ENCODE measurements around the gene SNURF. TPM values are rescaled to one million over a fixed set of nuclear protein-coding genes. Genes with fewer than 3 reads are reported as not detected.
"Not testable (repeated sequence)": the region's sequence is repeated elsewhere in the genome, so short reads cannot be mapped to it uniquely, and the experiment has no call there.

Gene SNURF
- total RNA-seq, 1 donor from 2014 or later, result 14.0 TPM

DNA sequence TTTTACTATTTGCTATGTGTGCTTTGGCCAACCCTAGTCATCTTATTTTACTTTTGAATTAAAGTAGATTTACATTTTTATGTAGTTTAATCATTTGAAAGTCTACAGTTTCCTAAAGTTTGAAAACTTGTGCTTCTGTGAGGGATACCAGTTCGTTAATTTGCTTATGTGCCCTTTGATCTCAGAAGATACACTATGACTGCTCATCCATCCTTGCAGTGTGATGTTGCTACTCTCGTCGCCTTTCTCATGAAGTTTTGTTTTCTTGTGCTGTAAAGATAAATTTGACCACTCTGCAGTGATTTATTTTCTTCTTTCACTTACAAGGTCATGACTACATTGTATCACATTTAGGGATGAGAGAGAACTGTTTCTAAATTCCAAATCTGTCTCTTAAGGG lies 16.3 kb downstream of the SNURF start:
- Mint-ChIP-seq H3K4me1 (no peaks in the 10 kb centered on the region), H3K36me3 (ENCODE audit: low read depth) (peaks cover 31% of the 10 kb centered on the region), H3K27ac (ENCODE audit: unreplicated experiment) (no peak overlapping the region), H3K27me3 (ENCODE audit: low read depth) (no peaks in the 10 kb centered on the region), H3K9me3 (peaks cover 5% of the 10 kb centered on the region), H3K4me3 (no peak overlapping the region)
- TF ChIP-seq CTCF (conservative IDR thresholded peaks at IDR 0.05), result no peak
- DNase-seq (ENCODE audit: low read depth, low spot score), result no peak

GRCh38 chr15:24971772-24972171 lies 17.0 kb downstream of the SNURF start:
- Mint-ChIP-seq H3K9me3 (peaks cover 5% of the 10 kb centered on the region), H3K4me1 (no peaks in the 10 kb centered on the region), H3K4me3 (no peak overlapping the region), H3K27me3 (ENCODE audit: low read depth) (no peaks in the 10 kb centered on the region), H3K36me3 (ENCODE audit: low read depth) (peaks cover 37% of the 10 kb centered on the region), H3K27ac (ENCODE audit: unreplicated experiment) (no peak overlapping the region)
- no peak for TF ChIP-seq CTCF (conservative IDR thresholded peaks at IDR 0.05)
- no peak for DNase-seq (ENCODE audit: low read depth, low spot score)

- peaks cover 36% of the 10 kb centered on the region for H3K36me3 Mint-ChIP-seq (ENCODE audit: low read depth)
- H3K9me3 Mint-ChIP-seq; H3K4me1 Mint-ChIP-seq; DNase-seq (ENCODE audit: low read depth, low spot score); H3K4me3 Mint-ChIP-seq; H3K27me3 Mint-ChIP-seq (ENCODE audit: low read depth); H3K27ac Mint-ChIP-seq (ENCODE audit: unreplicated experiment): not testable (repeated sequence)
Observed at GRCh38 chr15:24972707-24973106, 17.9 kb downstream of the SNURF start.

GRCh38 chr15:24976932-24977331 lies 22.1 kb downstream of the SNURF start:
- Mint-ChIP-seq H3K27me3 (ENCODE audit: low read depth) (no peaks in the 10 kb centered on the region), H3K4me3 (no peak overlapping the region), H3K9me3 (peaks cover 7% of the 10 kb centered on the region), H3K36me3 (ENCODE audit: low read depth) (peaks cover 43% of the 10 kb centered on the region), H3K4me1 (no peaks in the 10 kb centered on the region), H3K27ac (ENCODE audit: unreplicated experiment) (no peak overlapping the region)
- no peak for TF ChIP-seq CTCF (conservative IDR thresholded peaks at IDR 0.05)
- DNase-seq (ENCODE audit: low read depth, low spot score), result no peak

DNA sequence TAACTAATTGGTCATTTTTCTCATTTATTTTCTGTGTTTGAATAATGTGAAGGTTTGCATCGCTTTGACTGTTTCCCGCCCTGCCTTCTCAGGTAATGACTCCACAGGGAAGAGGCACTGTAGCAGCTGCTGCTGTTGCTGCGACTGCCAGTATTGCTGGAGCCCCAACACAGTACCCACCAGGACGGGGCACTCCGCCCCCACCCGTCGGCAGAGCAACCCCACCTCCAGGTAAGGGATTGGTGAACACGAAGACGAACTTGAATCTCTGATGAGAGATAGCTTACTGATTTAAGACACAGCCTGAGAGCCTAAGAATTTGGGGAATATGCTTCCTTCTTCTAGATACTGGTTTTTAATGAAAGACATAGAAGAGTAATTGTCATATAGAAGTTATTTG lies 22.9 kb downstream of the SNURF start:
- no peaks in the 10 kb centered on the region for H3K27me3 Mint-ChIP-seq (ENCODE audit: low read depth)
- TF ChIP-seq CTCF (conservative IDR thresholded peaks at IDR 0.05), result no peak
- H3K9me3 Mint-ChIP-seq, result peaks cover 7% of the 10 kb centered on the region
- no peak for DNase-seq (ENCODE audit: low read depth, low spot score)
- peaks cover 48% of the 10 kb centered on the region for H3K36me3 Mint-ChIP-seq (ENCODE audit: low read depth)
- no peaks in the 10 kb centered on the region for H3K4me1 Mint-ChIP-seq
- H3K27ac Mint-ChIP-seq (ENCODE audit: unreplicated experiment), result no peak overlapping the region
- H3K4me3 Mint-ChIP-seq, result no peak overlapping the region

DNA sequence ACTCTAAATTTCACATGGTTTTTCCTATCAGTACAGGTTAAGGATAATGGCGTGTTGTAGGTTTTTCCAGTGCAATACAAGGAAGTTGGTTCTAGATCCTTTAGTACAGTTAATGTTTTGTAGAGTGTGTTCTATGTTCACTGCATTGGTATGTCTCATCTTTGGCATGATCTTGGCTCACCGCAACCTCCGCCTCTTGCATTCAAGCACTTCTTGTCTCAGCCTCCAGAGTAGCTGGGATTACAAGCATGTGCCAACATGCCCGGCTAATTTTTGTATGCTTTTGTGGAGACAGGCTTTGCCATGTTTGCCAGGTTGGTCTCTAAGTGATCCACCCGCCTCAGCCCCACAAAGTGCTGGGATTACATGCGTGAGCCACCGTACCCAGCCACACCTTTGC lies 30.4 kb downstream of the SNURF start:
- Mint-ChIP-seq H3K36me3 (ENCODE audit: low read depth) (peaks cover 34% of the 10 kb centered on the region), H3K4me1 (no peaks in the 10 kb centered on the region), H3K4me3 (no peak overlapping the region), H3K9me3 (peaks cover 10% of the 10 kb centered on the region), H3K27ac (ENCODE audit: unreplicated experiment) (no peak overlapping the region), H3K27me3 (ENCODE audit: low read depth) (no peaks in the 10 kb centered on the region)
- no peak for TF ChIP-seq CTCF (conservative IDR thresholded peaks at IDR 0.05)
- no peak for DNase-seq (ENCODE audit: low read depth, low spot score)
